Breast epithelium (tissue), 4 donors: ENCODE measurements around the gene HBEGF. TPM values are rescaled to one million over a fixed set of nuclear protein-coding genes. Genes with fewer than 3 reads are reported as not detected.

Experiments
- DNase-seq, 2 donors: peaks; one replicate each; pipeline ENCODE4 v3.0.0-alpha.2; 2019; ENCODE audit warnings: low spot score in 2 of 2
- H3K27ac ChIP-seq, 2 donors: fragments of 200-600 bp; sonication (generic) in 1 of 2; one replicate each; pipeline ENCODE4 v1.5.1; 2016 to 2019; ENCODE audit warnings: mild to moderate bottlenecking in 1 of 2
- H3K27me3 ChIP-seq, 2 donors: fragments of 200-600 bp; sonication (generic) in 1 of 2; one replicate each; pipeline versions ENCODE4 v1.5.1 to v1.6.0; 2017 to 2019; ENCODE audit warnings: control low read depth in 1 of 2, mild to moderate bottlenecking in 1 of 2
- H3K36me3 ChIP-seq: fragments of 200-600 bp; one replicate; pipeline ENCODE4 v1.5.1; 2019
- H3K4me1 ChIP-seq, 2 donors: fragments of 200-600 bp; sonication (generic); one replicate each; pipeline ENCODE4 v1.5.1; 2016 to 2019; ENCODE audit warnings: control low read depth in 1 of 2
- H3K4me3 ChIP-seq, 3 donors: fragments of 200-600 bp; sonication (generic); 1 replicate in 2 of 3; 2 replicates in 1 of 3; pipeline ENCODE4 v1.5.1; 2016 to 2019; ENCODE audit warnings: mild to moderate bottlenecking in 3 of 3, moderate library complexity in 2 of 3
- H3K9me3 ChIP-seq, 2 donors: fragments of 200-600 bp; sonication (generic) in 1 of 2; one replicate each; pipeline ENCODE4 v1.5.1; 2016 to 2019; ENCODE audit warnings: control low read depth in 1 of 2
- POLR2A ChIP-seq: fragments of 450-650 bp; IDR thresholded peaks from one replicate; pipeline ENCODE4 v1.6.1; 2016; ENCODE audit warnings: antibody characterized with exemption, mild to moderate bottlenecking, moderate library complexity
- POLR2AphosphoS5 ChIP-seq, 3 donors: sonication (generic); formaldehyde crosslinking; IDR thresholded peaks; one replicate each; pipeline ENCODE4 v1.6.1; 2017; ENCODE audit warnings: antibody characterized with exemption in 3 of 3
- intact Hi-C: fragments of 100-400 bp; cut with DNase I; formaldehyde crosslinking; loops from one replicate; pipeline ENCODE4 v1.15.1; 2023; ENCODE audit warnings: low total_unique reads
- total RNA-seq, 3 donors: library from RNA; depleted of rRNA; stranded (reverse); fragments of >200 nt; gene quantifications; one replicate each; pipeline ENCODE4 v1.1.0, GENCODE V29; 2016
- TF ChIP-seq, protein P1 (sequence below), 3 donors: fragments of 450-650 bp; IDR thresholded peaks; one replicate each; pipeline ENCODE4 v1.5.1; 2016 to 2017; ENCODE audit warnings: antibody characterized with exemption in 3 of 3, mild to moderate bottlenecking in 3 of 3, moderate library complexity in 3 of 3

The HBEGF gene
- total RNA-seq, 3 donors from 2014 or later: 4.3 to 22.9 (median 13.5) TPM

DNA sequence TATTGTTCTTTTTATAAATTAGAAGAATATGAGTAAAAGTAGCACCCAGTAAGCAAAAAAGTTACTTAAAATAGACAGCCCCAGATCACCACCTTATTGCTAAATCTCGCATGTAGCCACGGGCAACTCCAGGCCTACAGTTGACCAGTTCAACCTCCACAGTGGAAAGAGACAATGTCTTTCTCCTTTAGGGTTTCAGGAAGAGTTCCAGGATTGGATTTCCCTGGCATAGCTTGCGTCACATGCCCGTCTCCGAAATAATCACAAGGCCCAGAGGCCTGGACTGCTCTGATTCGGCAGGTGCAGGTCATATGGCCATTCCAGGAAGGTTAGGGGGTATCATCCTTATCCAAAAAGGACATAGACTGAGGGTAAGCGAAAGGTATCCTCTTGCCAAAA lies 33.6 kb downstream of the HBEGF start:
- Histone ChIP-seq H3K27ac (peak overlapping the region; percentile 68 to 84), H3K4me3 (no peak overlapping the region), H3K4me1 (no peaks in the 10 kb centered on the region), H3K27me3 (no peaks in the 10 kb centered on the region), H3K36me3 (no peaks in the 10 kb centered on the region), H3K9me3 (no peaks in the 10 kb centered on the region)
- DNase-seq: no peak
- no peak for TF ChIP-seq POLR2A
- TF ChIP-seq, protein P1, sequence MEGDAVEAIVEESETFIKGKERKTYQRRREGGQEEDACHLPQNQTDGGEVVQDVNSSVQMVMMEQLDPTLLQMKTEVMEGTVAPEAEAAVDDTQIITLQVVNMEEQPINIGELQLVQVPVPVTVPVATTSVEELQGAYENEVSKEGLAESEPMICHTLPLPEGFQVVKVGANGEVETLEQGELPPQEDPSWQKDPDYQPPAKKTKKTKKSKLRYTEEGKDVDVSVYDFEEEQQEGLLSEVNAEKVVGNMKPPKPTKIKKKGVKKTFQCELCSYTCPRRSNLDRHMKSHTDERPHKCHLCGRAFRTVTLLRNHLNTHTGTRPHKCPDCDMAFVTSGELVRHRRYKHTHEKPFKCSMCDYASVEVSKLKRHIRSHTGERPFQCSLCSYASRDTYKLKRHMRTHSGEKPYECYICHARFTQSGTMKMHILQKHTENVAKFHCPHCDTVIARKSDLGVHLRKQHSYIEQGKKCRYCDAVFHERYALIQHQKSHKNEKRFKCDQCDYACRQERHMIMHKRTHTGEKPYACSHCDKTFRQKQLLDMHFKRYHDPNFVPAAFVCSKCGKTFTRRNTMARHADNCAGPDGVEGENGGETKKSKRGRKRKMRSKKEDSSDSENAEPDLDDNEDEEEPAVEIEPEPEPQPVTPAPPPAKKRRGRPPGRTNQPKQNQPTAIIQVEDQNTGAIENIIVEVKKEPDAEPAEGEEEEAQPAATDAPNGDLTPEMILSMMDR (IDR thresholded peaks at IDR 0.05): no peak
- TF ChIP-seq POLR2AphosphoS5 (IDR thresholded peaks at IDR 0.05): no peak
- intact Hi-C loops: no loop called here

DNA sequence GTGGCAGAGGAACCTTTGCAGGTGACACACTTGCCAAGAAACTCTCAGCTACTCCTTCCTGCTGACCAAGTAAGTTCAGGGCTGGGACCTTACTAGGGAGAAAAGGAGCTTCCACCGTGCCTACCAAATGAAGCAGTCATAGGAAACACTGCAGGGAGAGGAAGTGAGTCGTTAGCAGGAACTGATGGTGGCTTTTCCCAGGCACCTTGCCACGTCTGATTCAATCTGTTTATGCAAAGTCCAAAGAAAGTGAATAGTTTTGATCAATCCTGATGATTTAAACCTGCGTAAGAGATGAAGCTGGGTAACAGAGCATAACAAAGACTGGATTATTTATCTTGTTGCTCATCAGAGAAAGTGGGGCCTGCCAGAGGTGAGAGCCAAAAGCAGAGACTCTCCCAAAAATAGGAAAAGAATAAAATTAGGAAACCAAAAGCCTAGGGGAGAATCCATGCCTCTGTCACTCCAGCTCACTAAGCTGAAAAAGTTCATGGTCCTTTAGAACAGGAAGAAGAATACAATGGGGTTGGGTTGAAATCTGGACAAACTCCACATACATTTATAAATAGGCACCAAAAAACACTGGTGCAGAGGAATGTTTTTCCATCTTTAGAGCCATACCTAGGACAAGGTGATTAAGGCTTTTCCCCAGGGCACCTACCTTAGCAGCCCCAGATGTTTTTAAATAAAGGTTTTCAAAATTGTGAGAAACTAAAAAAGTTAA lies 34.2 kb downstream of the HBEGF start:
- TF ChIP-seq POLR2A: no peak
- TF ChIP-seq POLR2AphosphoS5 (IDR thresholded peaks at IDR 0.05): no peak
- TF ChIP-seq, protein P1 (IDR thresholded peaks at IDR 0.05): no peak
- no peak overlapping the region for H3K4me3 ChIP-seq
- intact Hi-C loops: no loop called here
- peak overlapping the region; percentile 68 to 70 for H3K27ac ChIP-seq
- DNase-seq: no peak
- H3K36me3 ChIP-seq: no peaks in the 10 kb centered on the region
- H3K4me1 ChIP-seq: no peaks in the 10 kb centered on the region
- no peaks in the 10 kb centered on the region for H3K9me3 ChIP-seq
- no peaks in the 10 kb centered on the region for H3K27me3 ChIP-seq

DNA sequence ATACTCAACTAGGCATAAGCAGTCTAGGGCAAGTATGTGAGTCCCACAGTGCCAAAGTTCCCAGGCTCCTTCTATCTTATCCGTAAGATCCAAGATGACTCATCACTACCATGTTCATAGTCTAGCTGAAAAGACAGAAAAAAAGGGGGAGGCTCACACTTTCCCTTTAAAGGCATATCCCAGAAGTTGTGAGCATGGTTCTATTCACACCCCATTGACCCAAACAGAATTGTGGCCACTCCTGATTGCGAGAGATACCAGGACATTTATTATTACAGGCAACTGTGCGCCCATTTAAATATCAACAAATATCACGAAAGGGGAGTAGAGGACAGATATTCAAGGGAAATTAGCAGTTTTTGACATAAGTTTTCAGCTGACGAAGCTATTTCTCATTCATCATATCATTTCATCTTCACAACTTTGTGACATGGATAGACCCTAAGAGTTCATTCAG lies 35.4 kb downstream of the HBEGF start:
- Histone ChIP-seq H3K9me3 (no peaks in the 10 kb centered on the region), H3K27me3 (no peaks in the 10 kb centered on the region), H3K4me1 (no peaks in the 10 kb centered on the region), H3K36me3 (no peaks in the 10 kb centered on the region), H3K27ac (peak overlapping the region in 1 of 2 donors; percentile 70), H3K4me3 (no peak overlapping the region)
- TF ChIP-seq, protein P1 (IDR thresholded peaks at IDR 0.05): no peak
- TF ChIP-seq POLR2A (no peak), POLR2AphosphoS5 (IDR thresholded peaks at IDR 0.05) (no peak)
- intact Hi-C loops: no loop called here
- no peak for DNase-seq

DNA sequence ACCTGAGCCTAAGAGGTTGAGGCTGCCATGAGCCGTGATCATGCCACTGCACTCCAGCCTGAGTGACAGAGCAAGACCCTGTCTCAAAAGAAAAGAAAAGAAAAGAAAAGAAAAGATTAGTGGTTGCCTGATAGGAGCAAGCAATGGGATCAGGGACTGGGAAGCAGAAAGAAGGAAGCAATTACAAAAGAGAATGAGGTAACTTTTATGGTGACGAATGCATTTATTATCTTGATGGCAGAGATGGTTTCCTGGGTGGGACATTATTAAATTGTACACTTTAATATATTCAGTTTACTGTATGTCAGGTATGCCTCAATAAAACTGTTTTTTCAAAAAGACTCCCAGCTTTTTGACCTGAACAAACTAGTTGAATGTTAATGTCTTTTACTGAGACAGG lies 36.0 kb downstream of the HBEGF start:
- Histone ChIP-seq H3K9me3 (no peaks in the 10 kb centered on the region), H3K4me3 (no peak overlapping the region), H3K36me3 (no peaks in the 10 kb centered on the region), H3K27ac (no peak overlapping the region), H3K4me1 (no peaks in the 10 kb centered on the region), H3K27me3 (no peaks in the 10 kb centered on the region)
- intact Hi-C loops: no loop called here
- DNase-seq: no peak
- no peak for TF ChIP-seq POLR2A
- TF ChIP-seq, protein P1 (IDR thresholded peaks at IDR 0.05): no peak
- no peak for TF ChIP-seq POLR2AphosphoS5 (IDR thresholded peaks at IDR 0.05)

DNA sequence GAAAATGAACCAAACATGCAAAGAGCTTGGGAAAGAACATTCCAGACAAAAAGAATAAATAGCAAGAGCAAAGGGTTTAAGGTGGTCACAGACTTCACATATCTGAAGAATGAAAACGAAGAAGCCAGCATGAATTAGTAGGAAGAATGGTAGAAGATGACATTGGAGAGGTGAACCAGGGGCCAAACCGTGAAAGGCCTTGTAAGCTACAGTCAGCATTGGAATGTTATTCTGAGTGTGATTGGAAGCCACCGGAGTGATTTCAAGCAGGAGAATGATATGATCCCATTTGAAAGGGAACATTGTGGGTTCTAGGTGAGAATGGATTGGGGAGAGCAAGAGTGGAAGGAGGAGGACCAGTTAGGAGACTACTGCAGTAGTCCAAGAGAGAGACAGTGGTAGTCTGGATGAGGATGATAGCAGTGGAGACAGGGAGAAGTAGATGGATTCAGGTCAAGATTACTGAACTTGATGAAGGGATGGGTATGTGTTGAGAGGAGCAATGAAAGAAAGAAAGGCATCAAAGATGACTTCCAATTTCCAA lies 36.6 kb downstream of the HBEGF start:
- DNase-seq: no peak
- Histone ChIP-seq H3K4me3 (no peak overlapping the region), H3K27ac (no peak overlapping the region), H3K4me1 (no peaks in the 10 kb centered on the region), H3K27me3 (no peaks in the 10 kb centered on the region), H3K36me3 (no peaks in the 10 kb centered on the region), H3K9me3 (no peaks in the 10 kb centered on the region)
- TF ChIP-seq POLR2AphosphoS5 (IDR thresholded peaks at IDR 0.05) (no peak), POLR2A (no peak)
- TF ChIP-seq, protein P1 (IDR thresholded peaks at IDR 0.05): no peak
- intact Hi-C loops: loop anchor here (10.0 kb wide), 1 partner anchor 1795 kb away; no protein-coding TSS in a partner anchor
